Activated CD4-positive, CD25-positive, alpha-beta regulatory T cell treated with anti-CD3 and anti-CD28 coated beads, Interleukin-2, amount 50 U/mL, for 24 hours (primary cell): Measurements from ENCODE around the gene DBR1.

ENCODE experiments used
- ATAC-seq, 2 donors: fragments of 150-1000 bp; cut with Tn5 transposase; one replicate each; pipeline ENCODE4 v1.10.0; 2021; ENCODE audit warnings: mild to moderate bottlenecking in 1 of 2, moderate library complexity in 1 of 2

The DBR1 gene

DNA sequence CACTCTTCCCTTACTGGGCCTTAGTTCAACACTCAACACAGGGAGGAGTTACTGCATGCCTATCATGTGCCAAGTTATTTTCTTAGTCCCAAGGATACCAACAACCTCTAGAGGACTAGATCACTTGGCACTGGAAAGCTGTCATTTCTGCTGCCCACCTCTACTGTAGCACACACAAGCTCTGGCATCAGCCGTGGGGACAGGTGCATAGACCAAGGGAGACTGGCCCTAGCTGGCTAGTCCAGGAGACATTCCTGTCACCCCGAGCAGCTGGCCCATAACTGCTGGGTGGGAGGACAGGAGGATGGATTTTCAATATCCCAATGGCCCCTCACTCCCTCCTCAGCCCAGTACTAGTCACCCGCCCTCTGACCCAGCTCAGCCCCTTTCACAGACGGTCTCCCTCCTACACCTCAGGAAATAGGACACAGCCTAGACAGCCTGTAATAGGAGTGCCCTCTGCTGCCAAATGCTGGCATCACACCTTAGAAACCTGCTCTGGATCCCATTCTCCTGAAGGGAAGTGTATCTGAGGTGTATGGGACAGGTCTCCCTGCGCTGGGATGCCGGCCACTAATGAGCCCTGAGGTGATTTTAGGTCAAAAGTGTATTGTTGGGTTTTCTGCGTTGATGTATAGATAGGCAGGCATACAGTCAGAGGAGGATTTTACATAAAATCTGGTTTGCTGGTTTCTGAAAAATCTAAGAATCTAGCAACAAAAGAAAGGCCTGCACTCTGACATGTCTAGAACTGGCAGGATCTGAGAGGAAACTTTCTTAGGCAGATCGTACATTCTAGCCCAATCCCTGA is 55.9 kb downstream of the DBR1 start:
- ATAC-seq = peak; percentile 39 to 62

DNA sequence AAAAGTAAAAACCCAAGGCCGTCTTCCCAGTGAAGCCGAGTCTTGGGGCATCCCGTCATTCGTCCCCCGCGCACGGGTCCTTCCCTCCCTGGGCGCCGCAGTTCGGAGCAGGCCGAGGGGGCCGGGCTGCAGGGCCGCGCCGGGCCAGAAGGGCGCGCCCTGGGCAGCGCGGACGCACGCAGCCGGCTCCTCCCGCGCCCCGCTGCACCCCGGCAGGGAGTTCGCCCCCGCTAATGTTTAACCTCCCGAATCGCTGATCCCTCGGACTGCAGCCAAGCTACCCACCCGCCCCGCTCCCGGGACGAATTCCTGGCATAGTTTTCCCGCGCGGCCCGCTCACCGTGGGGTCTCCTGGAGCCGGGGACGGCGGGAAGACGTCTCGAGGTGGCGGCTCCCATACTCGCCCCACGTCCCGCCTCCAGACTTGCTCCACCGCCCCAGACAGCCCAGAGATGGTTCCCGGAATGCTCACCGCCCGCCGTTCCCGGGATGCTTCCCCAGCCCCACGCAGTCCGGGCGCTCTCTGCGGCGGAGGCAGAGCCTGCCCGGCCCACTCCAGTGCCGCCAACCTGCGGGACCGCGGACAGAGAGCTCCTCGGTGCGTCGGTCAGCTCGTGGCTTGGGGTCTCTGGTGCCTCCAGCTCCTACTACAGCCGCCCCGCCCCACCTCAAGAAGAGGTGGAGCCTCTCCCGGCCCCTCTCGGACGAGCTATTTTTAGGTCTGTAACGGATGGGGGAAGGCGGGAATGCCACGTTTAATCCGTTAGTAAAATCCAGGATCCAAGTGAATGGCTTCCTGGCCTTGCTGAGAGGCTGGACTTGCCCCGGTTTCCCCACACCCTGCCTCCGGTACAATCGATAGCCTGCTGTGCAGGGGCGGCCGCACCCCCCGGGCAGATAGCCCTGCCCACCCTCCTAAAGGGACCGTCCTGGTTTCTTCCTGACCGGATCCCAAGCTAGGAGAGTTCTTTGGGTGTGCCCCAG is 59.4 kb downstream of the DBR1 start, which contains the start of gene DZIP1L:
DZIP1L (minus strand) TSS at position 621 of the 984 bp plus-strand sequence. CDS start 11,637 bp downstream, outside the sequence.
- ATAC-seq = peak; percentile 72 to 82

DNA sequence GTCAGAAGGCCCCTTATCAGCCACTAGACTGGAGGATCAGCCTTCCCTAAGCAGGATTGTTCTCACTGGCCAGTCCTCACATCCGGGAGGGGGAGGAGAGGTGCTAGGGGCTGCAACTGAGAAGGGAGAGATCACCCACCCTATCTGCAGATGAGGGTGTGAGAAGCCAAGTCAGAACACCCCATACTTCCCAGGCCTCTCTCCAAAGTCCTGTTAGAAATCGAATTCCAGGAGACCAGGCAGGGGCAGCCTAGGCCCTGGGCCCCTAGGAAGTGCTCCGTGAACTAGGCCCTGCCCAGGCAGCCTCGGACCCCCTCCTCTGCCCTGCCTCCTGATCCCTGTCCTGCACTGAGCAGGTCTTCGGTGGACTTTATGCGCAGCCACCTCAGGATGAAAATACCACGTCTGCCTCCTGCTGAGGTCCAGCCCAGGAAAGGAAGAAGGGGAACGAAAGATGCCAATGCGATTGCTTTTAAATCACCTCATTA is 60.2 kb downstream of the DBR1 start:
- no peak for ATAC-seq

DNA sequence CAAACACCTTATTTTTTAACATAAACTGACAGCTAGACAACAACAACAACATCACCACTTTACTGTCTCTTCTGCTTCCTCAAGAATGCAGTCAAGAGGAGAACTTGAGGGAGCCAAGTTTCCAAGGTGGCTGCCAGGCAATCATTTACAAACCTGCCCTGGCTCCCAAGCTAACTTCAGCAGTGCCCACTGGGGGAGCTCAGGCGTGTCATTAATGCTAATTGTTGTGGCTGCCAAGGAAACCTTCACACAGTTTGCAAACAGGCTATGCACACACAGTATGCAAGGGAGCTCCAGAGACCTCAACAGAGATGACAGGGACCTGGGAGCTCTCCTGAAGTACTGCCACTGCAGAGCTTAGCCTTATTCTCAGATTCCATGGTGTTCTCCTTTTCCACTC is 61.4 kb downstream of the DBR1 start:
- no peak for ATAC-seq

DNA sequence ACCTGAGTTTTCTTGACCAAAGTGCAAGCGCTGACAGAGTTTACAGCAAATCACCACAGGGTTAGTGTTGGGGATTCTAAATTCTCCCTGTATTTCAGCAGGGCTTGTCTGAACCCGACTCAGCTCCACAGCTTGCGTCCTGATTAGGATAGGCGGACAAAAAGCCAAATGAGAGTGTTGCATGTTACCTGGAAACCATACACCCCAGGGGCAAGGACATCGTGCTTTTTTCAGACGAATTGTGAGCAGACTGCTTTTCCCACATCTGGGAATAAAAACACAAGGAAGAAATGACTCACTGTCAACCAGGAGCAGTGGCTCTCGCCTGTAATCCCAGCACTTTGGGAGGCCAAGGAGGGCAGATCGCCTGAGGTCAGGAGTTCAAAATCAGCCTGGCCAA is 62.4 kb downstream of the DBR1 start:
- no peak for ATAC-seq
